ENCODE data around the gene UTP11.
A peak's percentile ranks its signal among the peaks of the same experiment; 100 is the strongest.

UTP11 gene

DNA sequence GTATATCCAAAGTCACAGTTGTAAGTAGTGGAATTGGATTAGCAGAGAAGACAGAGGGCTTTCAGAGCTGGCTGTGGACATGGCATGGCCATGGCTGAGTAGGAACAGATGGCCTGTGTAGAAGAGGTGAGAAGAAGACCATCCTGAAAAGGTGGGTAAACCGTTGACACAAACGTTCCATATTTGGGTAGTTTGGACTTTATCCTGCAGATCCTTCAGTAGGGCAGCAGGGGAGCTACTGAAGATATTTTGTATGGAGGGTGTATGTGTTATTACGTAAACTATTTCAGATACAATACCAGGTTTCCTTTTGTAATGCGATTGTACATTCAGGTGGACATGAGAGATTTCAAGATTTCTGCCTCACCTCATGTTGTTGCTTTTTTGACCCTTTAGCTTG lies 1.6 kb downstream of the UTP11 start:
- TF ChIP-seq, protein P1, sequence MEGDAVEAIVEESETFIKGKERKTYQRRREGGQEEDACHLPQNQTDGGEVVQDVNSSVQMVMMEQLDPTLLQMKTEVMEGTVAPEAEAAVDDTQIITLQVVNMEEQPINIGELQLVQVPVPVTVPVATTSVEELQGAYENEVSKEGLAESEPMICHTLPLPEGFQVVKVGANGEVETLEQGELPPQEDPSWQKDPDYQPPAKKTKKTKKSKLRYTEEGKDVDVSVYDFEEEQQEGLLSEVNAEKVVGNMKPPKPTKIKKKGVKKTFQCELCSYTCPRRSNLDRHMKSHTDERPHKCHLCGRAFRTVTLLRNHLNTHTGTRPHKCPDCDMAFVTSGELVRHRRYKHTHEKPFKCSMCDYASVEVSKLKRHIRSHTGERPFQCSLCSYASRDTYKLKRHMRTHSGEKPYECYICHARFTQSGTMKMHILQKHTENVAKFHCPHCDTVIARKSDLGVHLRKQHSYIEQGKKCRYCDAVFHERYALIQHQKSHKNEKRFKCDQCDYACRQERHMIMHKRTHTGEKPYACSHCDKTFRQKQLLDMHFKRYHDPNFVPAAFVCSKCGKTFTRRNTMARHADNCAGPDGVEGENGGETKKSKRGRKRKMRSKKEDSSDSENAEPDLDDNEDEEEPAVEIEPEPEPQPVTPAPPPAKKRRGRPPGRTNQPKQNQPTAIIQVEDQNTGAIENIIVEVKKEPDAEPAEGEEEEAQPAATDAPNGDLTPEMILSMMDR (IDR thresholded peaks at IDR 0.05; ENCODE audit: insufficient read depth, low read depth, low read length, missing control alignments) = no peak
- DNase-seq (ENCODE audit: low read depth) = no peak
- no peak overlapping the region; the same call in 1 of the 2 replicates for H3K4me3 ChIP-seq (ENCODE audit: low read depth, low read length)

DNA sequence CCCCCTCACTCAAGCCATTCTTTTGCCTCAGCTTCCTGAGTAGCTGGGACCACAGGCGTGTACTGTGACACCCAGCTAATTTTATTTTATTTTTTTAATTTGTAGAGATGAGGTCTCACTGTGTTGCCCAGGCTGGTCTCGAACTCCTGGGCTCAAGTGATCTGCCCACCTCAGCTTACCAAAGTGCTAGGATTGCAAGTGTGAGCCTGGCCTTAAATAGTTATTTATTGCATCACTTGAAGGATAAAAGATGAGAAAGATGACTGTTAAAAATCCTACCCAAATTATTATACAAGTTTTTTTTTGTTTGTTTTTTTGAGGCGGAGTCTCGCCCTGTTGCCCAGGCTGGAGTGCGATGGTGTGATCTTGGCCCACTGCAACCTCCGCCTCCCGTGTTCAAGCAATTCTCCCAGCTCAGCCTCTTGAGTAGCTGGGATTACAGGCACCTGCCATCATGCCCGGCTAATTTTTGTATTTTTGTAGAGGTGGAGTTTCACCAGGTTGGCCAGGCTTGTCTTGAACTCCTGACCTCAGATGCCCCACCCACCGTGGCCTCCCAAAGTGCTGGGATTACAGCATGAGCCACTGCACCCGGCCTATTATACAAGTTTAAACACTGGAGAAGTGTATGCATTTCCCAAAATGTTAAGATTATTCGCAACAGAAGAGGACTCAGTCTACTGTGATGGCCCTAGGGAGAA lies 2.3 kb downstream of the UTP11 start:
- TF ChIP-seq, protein P1 (IDR thresholded peaks at IDR 0.05; ENCODE audit: insufficient read depth, low read depth, low read length, missing control alignments) = no peak
- no peak overlapping the region for H3K4me3 ChIP-seq (ENCODE audit: low read depth, low read length)
- DNase-seq (ENCODE audit: low read depth) = no peak

DNA sequence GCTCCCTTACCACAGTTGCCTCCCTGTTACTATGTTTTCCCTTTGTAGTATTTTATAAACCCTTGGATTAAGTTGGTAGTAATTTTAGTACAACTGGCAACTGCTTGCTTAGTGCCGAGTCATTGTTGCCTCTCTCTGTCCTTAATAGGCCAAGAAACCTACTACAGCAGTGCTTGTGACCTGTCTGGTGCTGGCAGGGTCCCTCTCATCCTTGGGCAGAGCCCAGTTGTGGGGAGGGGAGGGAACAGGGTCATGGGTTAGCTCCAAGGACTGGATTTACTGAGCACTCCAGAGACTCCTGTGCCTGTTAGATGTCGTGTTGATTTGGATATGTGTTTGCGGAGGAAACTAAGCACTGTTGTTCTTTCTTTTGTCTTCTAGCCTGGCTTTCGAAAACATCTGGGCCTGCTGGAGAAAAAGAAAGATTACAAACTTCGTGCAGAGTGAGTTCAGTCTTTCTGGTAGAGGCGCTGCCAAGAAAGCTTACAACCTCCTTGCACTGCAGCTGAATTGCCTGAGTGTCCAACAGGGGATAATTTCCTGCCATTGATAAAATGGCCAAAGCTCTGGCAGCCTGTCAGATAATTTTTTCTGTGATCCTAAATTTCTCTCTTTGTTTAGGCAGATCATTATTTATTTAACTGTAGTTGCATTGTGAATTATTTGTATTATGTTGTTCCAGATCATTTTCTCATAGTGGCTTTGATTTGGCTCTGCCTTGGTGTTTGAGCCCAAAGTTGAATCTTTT lies 3.6 kb downstream of the UTP11 start:
- TF ChIP-seq, protein P1 (IDR thresholded peaks at IDR 0.05; ENCODE audit: insufficient read depth, low read depth, low read length, missing control alignments) = no peak
- H3K4me3 ChIP-seq (ENCODE audit: low read depth, low read length) = no peak overlapping the region
- no peak for DNase-seq (ENCODE audit: low read depth)

DNA sequence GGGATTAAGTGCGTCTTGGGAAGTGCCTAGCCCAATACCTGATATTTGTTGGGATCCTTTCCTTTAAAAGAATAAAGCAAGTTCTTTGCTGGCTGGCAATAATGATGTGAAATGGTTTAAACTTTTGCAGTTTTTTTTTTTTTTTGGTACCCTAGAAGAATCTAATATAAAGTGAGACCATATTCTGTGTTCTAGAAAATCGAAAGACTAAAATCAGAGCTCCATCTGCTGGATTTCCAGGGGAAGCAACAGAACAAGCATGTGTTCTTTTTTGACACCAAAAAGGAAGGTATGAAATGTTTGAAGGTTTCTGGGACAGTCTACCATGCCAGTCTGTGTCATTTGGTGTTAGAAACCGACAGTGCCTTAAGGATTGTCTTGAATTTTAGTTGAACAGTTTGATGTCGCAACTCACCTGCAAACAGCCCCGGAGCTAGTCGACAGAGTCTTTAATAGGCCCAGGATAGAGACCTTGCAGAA lies 6.4 kb downstream of the UTP11 start:
- TF ChIP-seq, protein P1 (IDR thresholded peaks at IDR 0.05; ENCODE audit: insufficient read depth, low read depth, low read length, missing control alignments) = peak; percentile 39
- no peak overlapping the region for H3K4me3 ChIP-seq (ENCODE audit: low read depth, low read length)
- DNase-seq (ENCODE audit: low read depth) = peak; percentile 33

DNA sequence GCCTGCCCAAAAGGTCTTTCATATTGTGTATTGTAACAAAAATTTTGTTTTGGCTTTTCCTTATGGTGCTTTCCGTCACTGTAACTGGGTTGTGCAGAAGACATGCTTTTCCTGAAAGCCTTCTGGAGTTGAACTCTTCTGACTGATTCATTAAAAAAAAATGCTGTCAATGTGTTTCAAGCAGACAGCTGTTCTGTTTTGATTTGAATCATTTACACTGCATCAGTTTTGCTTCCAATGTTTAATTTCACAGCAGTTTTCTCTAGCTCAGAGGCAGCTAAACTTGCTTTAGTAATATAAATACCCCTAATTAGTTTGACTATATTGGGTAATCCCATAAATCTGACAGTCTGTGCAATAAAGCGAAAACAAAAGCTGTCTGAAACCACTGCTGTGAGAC lies 7.9 kb downstream of the UTP11 start:
- TF ChIP-seq, protein P1 (IDR thresholded peaks at IDR 0.05; ENCODE audit: insufficient read depth, low read depth, low read length, missing control alignments) = no peak
- no peak for DNase-seq (ENCODE audit: low read depth)
- no peak overlapping the region for H3K4me3 ChIP-seq (ENCODE audit: low read depth, low read length)

DNA sequence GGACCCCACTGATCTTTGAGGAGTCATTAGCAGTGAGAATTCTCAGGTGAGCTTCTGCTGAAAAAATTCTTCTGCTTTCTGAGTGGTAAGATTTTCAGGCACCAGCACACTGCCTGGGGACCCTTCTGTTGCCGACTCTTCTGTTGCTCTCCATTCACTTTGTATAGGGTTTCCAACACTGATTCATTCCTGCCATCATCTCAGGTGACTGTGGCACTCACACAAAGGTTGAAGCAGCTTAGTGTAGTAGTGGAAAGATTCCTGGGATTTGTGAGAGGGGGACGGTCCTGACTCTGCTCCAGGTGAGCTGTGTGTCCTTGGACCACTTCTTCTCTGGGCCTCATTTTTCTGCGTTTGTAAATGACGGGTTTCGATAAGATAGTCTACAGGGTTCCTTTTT lies 9.4 kb downstream of the UTP11 start:
- TF ChIP-seq, protein P1 (IDR thresholded peaks at IDR 0.05; ENCODE audit: insufficient read depth, low read depth, low read length, missing control alignments) = no peak
- no peak for DNase-seq (ENCODE audit: low read depth)
- H3K4me3 ChIP-seq (ENCODE audit: low read depth, low read length) = no peak overlapping the region

Data from GM12865 (cell line).